Bronchial epithelial cell (primary cell): ENCODE results near the gene CAPN7. TPM values are rescaled to one million over a fixed set of nuclear protein-coding genes. Genes with fewer than 3 reads are reported as not detected.
A peak's percentile ranks its signal among the peaks of the same experiment; 100 is the strongest.

Experiments
- DNase-seq: peaks from one replicate; pipeline ENCODE4 v3.0.0-alpha.2; 2010; ENCODE audit warnings: low read depth
- FAIRE-seq: peaks from 2 replicates; lab custom pipeline; 2011; peaks lifted over from hg19 to GRCh38; lab: Jason Lieb, UNC
- H3K27me3 ChIP-seq: 2 replicates; pipeline ENCODE4 v1.5.1; 2011; ENCODE audit warnings: low read length; ENCODE audit not compliant: control insufficient read depth, insufficient read depth
- H3K36me3 ChIP-seq: 2 replicates; pipeline ENCODE4 v1.5.1; 2011; ENCODE audit warnings: low read length; ENCODE audit not compliant: control insufficient read depth, insufficient read depth
- H3K4me3 ChIP-seq: 2 replicates; pipeline ENCODE4 v1.5.1; 2011; ENCODE audit warnings: mild to moderate bottlenecking, low read depth, low read length, control low read depth
- total RNA-seq: library from RNA; depleted of rRNA; stranded (reverse); fragments of >200 nt; gene quantifications from 2 replicates; pipeline ENCODE4 v1.2.1, GENCODE V29; 2014
- TF ChIP-seq, protein P1 (sequence below): IDR thresholded peaks from 2 replicates; pipeline ENCODE4 v1.5.1; 2011; ENCODE audit warnings: mild to moderate bottlenecking, moderate library complexity, low read length, control low read depth, inconsistent platforms; ENCODE audit not compliant: insufficient read depth, severe bottlenecking

Gene CAPN7
- total RNA-seq, 1 donor from 2014 or later = 34.2 TPM

DNA sequence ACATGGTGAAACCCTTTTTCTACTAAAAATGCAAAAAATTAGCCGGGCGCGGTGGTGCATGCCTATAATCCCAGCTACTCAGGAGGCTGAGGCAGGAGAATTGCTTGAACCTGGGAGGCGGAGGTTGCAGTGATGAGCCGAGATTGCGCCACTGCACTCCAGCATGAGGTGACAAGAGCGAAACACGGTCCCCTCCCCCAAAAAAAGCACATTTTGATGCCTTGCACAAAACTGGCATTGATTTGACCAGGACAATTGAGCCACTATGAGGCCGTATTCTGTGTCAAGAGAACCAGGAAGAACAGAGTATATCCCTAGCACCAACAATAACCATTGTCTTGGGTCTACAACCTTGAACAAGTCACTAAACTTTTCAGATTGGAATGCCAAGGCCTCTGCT lies 75.8 kb downstream of the CAPN7 start:
- Histone ChIP-seq H3K36me3 (no peaks in the 10 kb centered on the region), H3K27me3 (no peaks in the 10 kb centered on the region), H3K4me3 (no peak overlapping the region)
- no peak for FAIRE-seq
- no peak for DNase-seq
- TF ChIP-seq, protein P1, sequence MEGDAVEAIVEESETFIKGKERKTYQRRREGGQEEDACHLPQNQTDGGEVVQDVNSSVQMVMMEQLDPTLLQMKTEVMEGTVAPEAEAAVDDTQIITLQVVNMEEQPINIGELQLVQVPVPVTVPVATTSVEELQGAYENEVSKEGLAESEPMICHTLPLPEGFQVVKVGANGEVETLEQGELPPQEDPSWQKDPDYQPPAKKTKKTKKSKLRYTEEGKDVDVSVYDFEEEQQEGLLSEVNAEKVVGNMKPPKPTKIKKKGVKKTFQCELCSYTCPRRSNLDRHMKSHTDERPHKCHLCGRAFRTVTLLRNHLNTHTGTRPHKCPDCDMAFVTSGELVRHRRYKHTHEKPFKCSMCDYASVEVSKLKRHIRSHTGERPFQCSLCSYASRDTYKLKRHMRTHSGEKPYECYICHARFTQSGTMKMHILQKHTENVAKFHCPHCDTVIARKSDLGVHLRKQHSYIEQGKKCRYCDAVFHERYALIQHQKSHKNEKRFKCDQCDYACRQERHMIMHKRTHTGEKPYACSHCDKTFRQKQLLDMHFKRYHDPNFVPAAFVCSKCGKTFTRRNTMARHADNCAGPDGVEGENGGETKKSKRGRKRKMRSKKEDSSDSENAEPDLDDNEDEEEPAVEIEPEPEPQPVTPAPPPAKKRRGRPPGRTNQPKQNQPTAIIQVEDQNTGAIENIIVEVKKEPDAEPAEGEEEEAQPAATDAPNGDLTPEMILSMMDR = no peak

DNA sequence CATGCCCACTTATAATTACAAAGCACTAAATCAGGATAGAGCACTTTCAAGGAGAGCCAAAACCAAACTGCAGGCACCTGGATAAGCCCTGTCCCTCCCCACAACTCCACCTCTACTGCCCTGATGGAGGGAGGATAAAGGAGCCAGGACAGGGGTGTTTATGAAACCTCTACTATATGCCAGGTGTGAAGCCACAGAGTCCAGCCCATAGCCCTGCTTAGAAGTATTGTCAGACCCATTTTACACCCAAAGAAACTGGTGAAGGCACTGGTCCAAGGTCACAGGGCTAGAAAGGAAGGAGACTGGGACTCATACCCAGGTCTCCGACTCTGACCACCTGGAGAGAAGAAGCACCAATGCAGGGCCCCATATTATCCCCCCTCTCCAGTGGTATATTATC lies 77.7 kb downstream of the CAPN7 start:
- FAIRE-seq (no peak), DNase-seq (no peak)
- TF ChIP-seq, protein P1 = no peak
- Histone ChIP-seq H3K27me3 (no peaks in the 10 kb centered on the region), H3K4me3 (no peak overlapping the region), H3K36me3 (no peaks in the 10 kb centered on the region)

- H3K36me3 ChIP-seq = no peaks in the 10 kb centered on the region
- H3K27me3 ChIP-seq = no peaks in the 10 kb centered on the region
- H3K4me3 ChIP-seq = no peak overlapping the region
- FAIRE-seq = no peak
- TF ChIP-seq, protein P1 = no peak
- DNase-seq = no peak
Measured at GRCh38 chr3:15284121-15284889, 78.3 kb downstream of the CAPN7 start.

DNA sequence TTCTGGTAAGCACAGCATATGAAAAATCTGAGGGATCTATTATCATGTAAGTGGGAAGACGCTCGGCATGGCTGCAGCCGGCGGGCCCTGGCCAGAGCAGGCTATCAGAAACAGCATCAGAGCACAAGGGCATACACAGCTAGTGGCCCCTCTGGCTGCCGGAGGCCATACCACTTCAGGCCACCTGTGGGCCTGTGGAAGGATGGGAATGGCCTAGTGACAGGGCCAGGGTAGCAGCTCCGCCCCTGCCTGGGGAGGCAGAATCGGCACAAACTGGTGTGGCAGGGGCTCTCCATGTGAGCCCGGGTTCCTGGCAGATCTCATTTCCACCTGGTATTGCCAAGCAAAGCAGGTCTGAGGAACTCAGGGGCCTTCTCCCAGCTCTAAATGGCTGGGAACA lies 80.0 kb downstream of the CAPN7 start:
- no peak overlapping the region for H3K4me3 ChIP-seq
- no peak for DNase-seq
- no peaks in the 10 kb centered on the region for H3K36me3 ChIP-seq
- no peak for FAIRE-seq
- H3K27me3 ChIP-seq = no peaks in the 10 kb centered on the region
- TF ChIP-seq, protein P1 = no peak

DNA sequence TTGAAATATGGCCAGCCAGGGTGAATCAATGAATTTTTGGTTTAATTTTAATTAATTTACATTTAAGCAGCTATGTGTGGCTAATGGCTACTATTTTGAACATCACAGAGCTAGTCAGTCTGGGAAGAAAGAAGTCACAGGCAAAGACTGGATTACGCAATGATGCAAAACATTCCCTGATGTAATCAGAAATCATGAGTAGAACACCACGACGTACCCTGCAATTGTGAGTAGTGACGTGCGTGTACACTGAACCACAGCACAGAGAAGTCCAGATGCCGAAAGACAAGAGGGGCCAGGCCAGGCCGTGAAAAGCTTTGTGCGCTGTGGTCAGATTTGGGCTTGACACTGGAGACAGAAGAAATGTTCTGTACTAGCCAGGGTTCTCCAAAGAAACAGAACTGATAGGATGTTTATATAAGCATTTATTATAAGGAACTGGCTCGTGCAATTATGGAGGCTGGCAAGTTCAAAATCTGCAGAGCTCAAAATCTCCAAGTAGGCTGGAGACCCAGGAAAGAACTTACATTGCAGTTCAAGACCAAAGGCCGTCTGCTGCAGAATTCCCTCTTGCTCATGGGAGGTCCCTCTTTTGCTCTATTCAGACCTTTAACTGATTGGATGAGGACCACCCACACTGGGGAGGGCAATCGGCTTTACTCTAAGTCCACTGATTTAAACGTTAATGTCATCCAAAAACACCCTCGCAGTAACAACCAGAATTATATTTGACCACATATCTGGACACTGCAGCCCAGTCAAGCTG lies 81.7 kb downstream of the CAPN7 start:
- no peak overlapping the region for H3K4me3 ChIP-seq
- FAIRE-seq (no peak), DNase-seq (peak; percentile 41)
- TF ChIP-seq, protein P1 = no peak
- H3K36me3 ChIP-seq = no peaks in the 10 kb centered on the region
- no peaks in the 10 kb centered on the region for H3K27me3 ChIP-seq
